Measurements from ENCODE around the gene FBXL16. TPM values are rescaled to one million over a fixed set of nuclear protein-coding genes. Genes with fewer than 3 reads are reported as not detected.

The FBXL16 gene
- total and polyA plus RNA-seq, 3 experiments from 2014 or later: 7.6 to 16.9 (median 11.1) TPM

DNA sequence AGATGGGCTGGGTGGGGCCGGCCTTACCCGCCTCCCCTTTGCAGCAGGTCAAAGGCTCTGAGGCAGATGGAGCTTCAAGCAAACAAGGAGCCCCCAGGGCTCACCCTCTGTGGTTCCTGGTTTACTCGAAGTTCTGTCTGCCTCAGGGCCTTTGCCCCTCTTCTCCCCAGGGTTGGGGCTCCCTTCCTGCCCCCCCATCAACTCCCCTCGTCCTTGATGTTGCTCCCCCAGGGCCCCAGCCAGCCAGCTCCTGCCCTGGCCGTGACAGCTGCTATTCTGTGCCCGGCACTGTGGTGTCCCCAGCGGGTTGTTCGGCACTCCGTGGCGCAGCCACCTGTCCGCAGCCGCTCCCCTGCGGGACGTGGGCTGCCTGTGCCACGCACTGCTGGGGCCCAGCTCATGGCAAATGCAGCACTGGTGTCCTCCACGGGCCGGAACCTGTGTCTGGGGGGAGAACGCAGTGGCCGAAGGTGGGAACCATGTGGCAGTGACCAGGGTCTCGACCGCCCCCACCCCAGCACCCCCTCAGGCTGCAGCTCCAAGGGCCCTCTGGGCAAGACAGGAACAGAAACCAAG is 5.0 kb upstream of the FBXL16 start:
- H3K4me1 ChIP-seq (ENCODE audit: insufficient read depth, low read length): peaks cover 4% of the 10 kb centered on the region
- no peaks in the 10 kb centered on the region for H3K36me3 ChIP-seq (ENCODE audit: insufficient read depth, low read length)
- DNase-seq: no peak
- Mint-ChIP-seq H3K36me3 (no peaks in the 10 kb centered on the region), H3K9me3 (no peaks in the 10 kb centered on the region), H3K27me3 (peaks cover 25 to 46% of the 10 kb centered on the region in 2 donors), H3K4me1 (peaks cover 1 to 13% (median 4%) of the 10 kb centered on the region in 3 donors), H3K4me3 (no peak overlapping the region), H3K27ac (no peak overlapping the region)
- H3K4me3 ChIP-seq (ENCODE audit: low read length): no peak overlapping the region
- peaks cover 40% of the 10 kb centered on the region for H3K27me3 ChIP-seq (ENCODE audit: insufficient read depth, low read length, poor library complexity, severe bottlenecking)
- POLR2A ChIA-PET: no interaction called here
- H3K9me3 ChIP-seq (ENCODE audit: low read length): no peaks in the 10 kb centered on the region
- no peak overlapping the region for H3K27ac ChIP-seq (ENCODE audit: low read depth, low read length)
- CTCF ChIA-PET: interaction anchor here (1.2 to 22.8 kb wide), 8 partner anchors 8 to 392 kb away, joined by 3 to 332 read pairs (median 5); partner anchors contain the start of genes ANTKMT, CCDC78, CHTF18 and CIAO3

DNA sequence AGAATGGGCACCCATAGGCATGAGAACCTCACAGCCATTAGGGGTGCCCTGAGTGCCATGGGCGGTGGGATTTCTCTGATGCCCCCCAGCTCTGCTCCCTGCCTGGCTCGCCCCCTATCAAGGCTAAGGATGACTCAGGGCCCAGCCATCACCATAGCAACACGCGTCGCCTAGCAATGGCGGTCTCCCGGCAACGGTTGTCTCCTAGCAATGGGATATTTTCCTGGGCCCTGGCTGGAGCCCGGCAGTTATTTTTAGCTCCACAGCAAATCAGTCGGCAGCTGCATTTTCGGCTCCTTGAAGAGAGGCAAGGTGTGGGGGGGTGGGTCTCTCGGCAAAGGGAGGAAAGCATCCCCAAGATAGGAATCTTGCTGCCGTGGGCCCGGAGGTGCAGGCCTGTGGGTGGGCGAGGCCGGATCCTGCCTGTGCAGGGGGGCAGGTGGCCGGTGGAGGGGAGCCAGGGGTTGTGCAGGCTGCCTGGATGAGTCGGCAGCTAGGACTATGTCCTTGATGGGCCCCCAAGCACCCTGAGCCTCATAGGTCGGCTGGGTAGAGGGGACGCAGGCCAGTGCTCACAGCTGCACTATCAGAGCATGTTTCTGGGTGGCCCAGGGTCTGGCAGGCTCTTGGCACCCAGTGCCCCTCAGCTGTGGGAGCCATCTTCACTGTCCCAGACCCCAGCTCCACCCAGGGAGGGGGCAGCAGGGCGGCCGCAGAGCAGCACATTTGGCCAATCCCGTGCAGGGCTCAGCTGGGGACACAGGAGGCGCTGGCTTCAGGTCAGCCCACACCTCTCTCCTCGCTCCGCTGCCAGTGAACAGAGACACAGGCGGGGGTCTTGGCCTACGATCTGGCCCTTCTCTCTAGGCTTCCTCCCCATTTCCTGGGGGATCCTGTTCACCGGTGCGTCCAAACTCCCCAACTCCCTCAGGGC is 4.2 kb upstream of the FBXL16 start:
- Histone ChIP-seq H3K9me3 (ENCODE audit: low read length) (no peaks in the 10 kb centered on the region), H3K4me3 (ENCODE audit: low read length) (no peak overlapping the region), H3K4me1 (ENCODE audit: insufficient read depth, low read length) (peaks cover 4% of the 10 kb centered on the region), H3K27me3 (ENCODE audit: insufficient read depth, low read length, poor library complexity, severe bottlenecking) (peaks cover 43% of the 10 kb centered on the region), H3K27ac (ENCODE audit: low read depth, low read length) (no peak overlapping the region), H3K36me3 (ENCODE audit: insufficient read depth, low read length) (no peaks in the 10 kb centered on the region)
- peaks cover 1 to 13% (median 4%) of the 10 kb centered on the region in 3 donors for H3K4me1 Mint-ChIP-seq
- H3K27me3 Mint-ChIP-seq: peaks cover 25 to 46% of the 10 kb centered on the region in 2 donors
- ChIA-PET CTCF (interaction anchor here (1.2 to 22.8 kb wide), 8 partner anchors 9 to 393 kb away, joined by 3 to 332 read pairs (median 5); partner anchors contain the start of genes ANTKMT, CCDC78, CHTF18 and CIAO3), POLR2A (interaction anchor here (0.6 kb wide), 2 partner anchors 73 to 387 kb away, joined by 3 to 6 read pairs; no protein-coding TSS in a partner anchor)
- no peak overlapping the region for H3K4me3 Mint-ChIP-seq
- H3K27ac Mint-ChIP-seq: no peak overlapping the region
- no peak for DNase-seq
- H3K9me3 Mint-ChIP-seq: no peaks in the 10 kb centered on the region
- no peaks in the 10 kb centered on the region for H3K36me3 Mint-ChIP-seq

- Histone ChIP-seq H3K4me1 (ENCODE audit: insufficient read depth, low read length) (no peaks in the 10 kb centered on the region), H3K4me3 (ENCODE audit: low read length) (no peak overlapping the region), H3K9me3 (ENCODE audit: low read length) (no peaks in the 10 kb centered on the region), H3K27ac (ENCODE audit: low read depth, low read length) (no peak overlapping the region), H3K36me3 (ENCODE audit: insufficient read depth, low read length) (no peaks in the 10 kb centered on the region), H3K27me3 (ENCODE audit: insufficient read depth, low read length, poor library complexity, severe bottlenecking) (peaks cover 50% of the 10 kb centered on the region)
- Mint-ChIP-seq H3K4me3 (no peak overlapping the region), H3K27me3 (peaks cover 26 to 46% of the 10 kb centered on the region in 2 donors), H3K36me3 (no peaks in the 10 kb centered on the region), H3K4me1 (peaks cover 1 to 13% (median 4%) of the 10 kb centered on the region in 3 donors), H3K27ac (no peak overlapping the region), H3K9me3 (no peaks in the 10 kb centered on the region)
- DNase-seq: no peak
- ChIA-PET POLR2A (interaction anchor here (0.6 kb wide), 2 partner anchors 72 to 388 kb away, joined by 3 to 6 read pairs; no protein-coding TSS in a partner anchor), CTCF (interaction anchor here (1.6 to 22.8 kb wide), 4 partner anchors 10 to 76 kb away, joined by 4 to 332 read pairs (median 57); partner anchors contain the start of genes CHTF18, CIAO3, HAGHL and RPUSD1)
Observed at GRCh38 chr16:708959-709358, 3.4 kb upstream of the FBXL16 start.

GRCh38 chr16:708019-708418 is 2.4 kb upstream of the FBXL16 start:
- Mint-ChIP-seq H3K4me1 (peaks cover 1 to 13% (median 4%) of the 10 kb centered on the region in 3 donors), H3K27ac (no peak overlapping the region), H3K4me3 (peak overlapping the region in 3 of 7 donors; percentile 33 to 47 (median 44)), H3K27me3 (peaks cover 28 to 46% of the 10 kb centered on the region in 2 donors), H3K9me3 (no peaks in the 10 kb centered on the region), H3K36me3 (no peaks in the 10 kb centered on the region)
- no peaks in the 10 kb centered on the region for H3K4me1 ChIP-seq (ENCODE audit: insufficient read depth, low read length)
- POLR2A ChIA-PET: no interaction called here
- H3K4me3 ChIP-seq (ENCODE audit: low read length): no peak overlapping the region
- no peak for DNase-seq
- H3K27ac ChIP-seq (ENCODE audit: low read depth, low read length): no peak overlapping the region
- CTCF ChIA-PET: interaction anchor here (2.3 to 22.8 kb wide), 2 partner anchors 13 to 28 kb away, joined by 11 to 332 read pairs; partner anchors contain the start of genes ANTKMT, CIAO3 and HAGHL
- peaks cover 56% of the 10 kb centered on the region for H3K27me3 ChIP-seq (ENCODE audit: insufficient read depth, low read length, poor library complexity, severe bottlenecking)
- no peaks in the 10 kb centered on the region for H3K9me3 ChIP-seq (ENCODE audit: low read length)
- H3K36me3 ChIP-seq (ENCODE audit: insufficient read depth, low read length): no peaks in the 10 kb centered on the region

GRCh38 chr16:707062-707538 is 1.5 kb upstream of the FBXL16 start:
- H3K4me3 ChIP-seq (ENCODE audit: low read length): no peak overlapping the region
- POLR2A ChIA-PET: interaction anchor here (0.9 kb wide), 1 partner anchor 12 kb away, joined by 4 read pairs; no protein-coding TSS in a partner anchor
- no peak for DNase-seq
- H3K27ac Mint-ChIP-seq: no peak overlapping the region
- no peaks in the 10 kb centered on the region for H3K9me3 Mint-ChIP-seq
- H3K9me3 ChIP-seq (ENCODE audit: low read length): no peaks in the 10 kb centered on the region
- H3K36me3 ChIP-seq (ENCODE audit: insufficient read depth, low read length): no peaks in the 10 kb centered on the region
- H3K27me3 Mint-ChIP-seq: peaks cover 36 to 51% of the 10 kb centered on the region in 2 donors
- CTCF ChIA-PET: interaction anchor here (2.3 to 22.8 kb wide), 2 partner anchors 14 to 29 kb away, joined by 11 to 332 read pairs; partner anchors contain the start of genes ANTKMT, CIAO3 and HAGHL
- H3K4me3 Mint-ChIP-seq: no peak overlapping the region
- peaks cover 0 to 13% (median 4%) of the 10 kb centered on the region in 3 donors for H3K4me1 Mint-ChIP-seq
- H3K4me1 ChIP-seq (ENCODE audit: insufficient read depth, low read length): no peaks in the 10 kb centered on the region
- no peak overlapping the region for H3K27ac ChIP-seq (ENCODE audit: low read depth, low read length)
- no peaks in the 10 kb centered on the region for H3K36me3 Mint-ChIP-seq
- H3K27me3 ChIP-seq (ENCODE audit: insufficient read depth, low read length, poor library complexity, severe bottlenecking): peaks cover 64% of the 10 kb centered on the region

- CTCF ChIA-PET: interaction anchor here (2.3 to 22.8 kb wide), 2 partner anchors 15 to 30 kb away, joined by 11 to 332 read pairs; partner anchors contain the start of genes ANTKMT, CIAO3 and HAGHL
- no peak overlapping the region for H3K27ac Mint-ChIP-seq
Observed at GRCh38 chr16:706189-707061, 824 bp upstream of the FBXL16 start.

More at GRCh38 chr16:706189-707061, 824 bp upstream of the FBXL16 start:
- H3K27me3 Mint-ChIP-seq: peaks cover 36 to 51% of the 10 kb centered on the region in 2 donors
- peaks cover 0 to 13% (median 4%) of the 10 kb centered on the region in 3 donors for H3K4me1 Mint-ChIP-seq
- H3K4me3 Mint-ChIP-seq: peak overlapping the region in 3 of 7 donors; percentile 29 to 81 (median 41)
- Histone ChIP-seq H3K9me3 (ENCODE audit: low read length) (no peaks in the 10 kb centered on the region), H3K4me1 (ENCODE audit: insufficient read depth, low read length) (no peaks in the 10 kb centered on the region), H3K4me3 (ENCODE audit: low read length) (no peak overlapping the region), H3K27me3 (ENCODE audit: insufficient read depth, low read length, poor library complexity, severe bottlenecking) (peaks cover 70% of the 10 kb centered on the region), H3K27ac (ENCODE audit: low read depth, low read length) (no peak overlapping the region), H3K36me3 (ENCODE audit: insufficient read depth, low read length) (no peaks in the 10 kb centered on the region)
- no peaks in the 10 kb centered on the region for H3K36me3 Mint-ChIP-seq
- H3K9me3 Mint-ChIP-seq: no peaks in the 10 kb centered on the region
- POLR2A ChIA-PET: no interaction called here
- DNase-seq: no peak

Measured in CD8-positive, alpha-beta memory T cell (primary cell).